AG09309 (cell line): ENCODE data around the gene SNX1.

ENCODE experiments used
- DNase-seq: peaks from one replicate; pipeline ENCODE4 v3.0.0-alpha.2; 2010; ENCODE audit warnings: low read depth
- H3K4me3 ChIP-seq: 2 replicates; pipeline ENCODE4 v1.5.1; 2011; ENCODE audit warnings: mild to moderate bottlenecking, low read depth, low read length, moderate library complexity; ENCODE audit not compliant: control insufficient read depth
- TF ChIP-seq, protein P1 (sequence below): IDR thresholded peaks from 2 replicates; pipeline ENCODE4 v1.5.1; 2011; ENCODE audit warnings: mild to moderate bottlenecking, low read depth, low read length, inconsistent platforms; ENCODE audit not compliant: insufficient read depth, control insufficient read depth; ENCODE audit errors: missing control alignments

The SNX1 gene

GRCh38 chr15:64163659-64164362 is 68.0 kb downstream of the SNX1 start:
- peak overlapping the region; percentile 39 for H3K4me3 ChIP-seq

DNA sequence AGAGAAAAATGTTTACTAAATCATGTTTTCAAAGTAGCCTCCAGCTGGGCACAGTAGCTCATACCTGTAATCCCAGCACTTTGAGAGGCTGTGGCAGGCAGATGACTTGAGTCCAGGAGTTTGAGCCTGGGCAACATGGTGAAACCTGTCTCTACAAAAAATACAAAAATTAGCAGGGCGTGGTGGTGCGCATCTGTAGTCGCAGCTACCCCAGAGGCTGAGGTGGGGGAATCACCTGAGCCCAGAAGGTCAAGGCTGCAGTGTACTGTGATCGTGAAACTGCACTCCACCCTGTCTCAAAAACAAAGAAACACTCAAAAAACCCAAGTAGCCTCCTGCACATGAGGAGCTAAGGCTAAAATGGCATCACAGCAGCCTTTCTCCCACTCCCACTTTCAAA is 68.7 kb downstream of the SNX1 start:
- TF ChIP-seq, protein P1, sequence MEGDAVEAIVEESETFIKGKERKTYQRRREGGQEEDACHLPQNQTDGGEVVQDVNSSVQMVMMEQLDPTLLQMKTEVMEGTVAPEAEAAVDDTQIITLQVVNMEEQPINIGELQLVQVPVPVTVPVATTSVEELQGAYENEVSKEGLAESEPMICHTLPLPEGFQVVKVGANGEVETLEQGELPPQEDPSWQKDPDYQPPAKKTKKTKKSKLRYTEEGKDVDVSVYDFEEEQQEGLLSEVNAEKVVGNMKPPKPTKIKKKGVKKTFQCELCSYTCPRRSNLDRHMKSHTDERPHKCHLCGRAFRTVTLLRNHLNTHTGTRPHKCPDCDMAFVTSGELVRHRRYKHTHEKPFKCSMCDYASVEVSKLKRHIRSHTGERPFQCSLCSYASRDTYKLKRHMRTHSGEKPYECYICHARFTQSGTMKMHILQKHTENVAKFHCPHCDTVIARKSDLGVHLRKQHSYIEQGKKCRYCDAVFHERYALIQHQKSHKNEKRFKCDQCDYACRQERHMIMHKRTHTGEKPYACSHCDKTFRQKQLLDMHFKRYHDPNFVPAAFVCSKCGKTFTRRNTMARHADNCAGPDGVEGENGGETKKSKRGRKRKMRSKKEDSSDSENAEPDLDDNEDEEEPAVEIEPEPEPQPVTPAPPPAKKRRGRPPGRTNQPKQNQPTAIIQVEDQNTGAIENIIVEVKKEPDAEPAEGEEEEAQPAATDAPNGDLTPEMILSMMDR: no peak
- H3K4me3 ChIP-seq: no peak overlapping the region
- DNase-seq: no peak

More at GRCh38 chr15:64163659-64164362, 68.0 kb downstream of the SNX1 start:
- no peak for DNase-seq
- TF ChIP-seq, protein P1: no peak

DNA sequence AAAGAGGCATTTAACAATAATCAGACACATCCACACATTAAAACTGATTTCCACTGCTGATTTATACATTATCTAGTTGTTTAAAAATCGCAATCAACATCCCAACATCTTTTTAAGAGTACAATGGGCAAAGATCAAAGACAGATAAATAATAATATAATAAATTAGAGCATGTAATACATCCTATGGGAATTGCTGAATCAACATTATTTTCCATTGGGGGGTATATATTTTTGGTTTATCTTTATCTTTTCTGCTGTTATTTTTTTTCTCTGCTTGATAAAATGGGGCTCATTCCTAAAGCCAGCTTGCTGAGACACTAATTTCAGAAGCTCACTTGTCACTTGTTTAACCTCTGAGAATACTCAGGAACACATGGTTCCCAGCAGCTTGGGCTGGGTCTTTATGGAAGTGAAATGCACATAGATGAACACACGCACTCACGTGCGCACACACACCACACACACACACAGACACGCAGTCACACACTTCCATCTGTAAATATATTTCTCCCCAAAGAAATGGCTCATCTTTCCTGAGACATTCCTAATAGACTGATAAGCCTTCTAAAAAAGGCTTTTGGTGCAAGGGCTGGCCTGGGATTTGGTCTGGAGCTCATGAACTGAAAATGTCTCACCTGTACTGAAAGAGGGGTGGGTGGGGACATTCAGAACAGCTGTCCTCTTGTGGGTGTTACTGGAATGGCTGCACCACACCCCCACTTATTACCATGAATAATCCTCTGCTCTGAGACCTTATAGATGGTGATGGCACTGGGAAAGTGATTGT is 70.5 kb downstream of the SNX1 start:
- TF ChIP-seq, protein P1: no peak
- H3K4me3 ChIP-seq: no peak overlapping the region
- DNase-seq: no peak

- H3K4me3 ChIP-seq: no peak overlapping the region
- TF ChIP-seq, protein P1: no peak
- DNase-seq: no peak
Measured at GRCh38 chr15:64180235-64180824, 84.5 kb downstream of the SNX1 start.

DNA sequence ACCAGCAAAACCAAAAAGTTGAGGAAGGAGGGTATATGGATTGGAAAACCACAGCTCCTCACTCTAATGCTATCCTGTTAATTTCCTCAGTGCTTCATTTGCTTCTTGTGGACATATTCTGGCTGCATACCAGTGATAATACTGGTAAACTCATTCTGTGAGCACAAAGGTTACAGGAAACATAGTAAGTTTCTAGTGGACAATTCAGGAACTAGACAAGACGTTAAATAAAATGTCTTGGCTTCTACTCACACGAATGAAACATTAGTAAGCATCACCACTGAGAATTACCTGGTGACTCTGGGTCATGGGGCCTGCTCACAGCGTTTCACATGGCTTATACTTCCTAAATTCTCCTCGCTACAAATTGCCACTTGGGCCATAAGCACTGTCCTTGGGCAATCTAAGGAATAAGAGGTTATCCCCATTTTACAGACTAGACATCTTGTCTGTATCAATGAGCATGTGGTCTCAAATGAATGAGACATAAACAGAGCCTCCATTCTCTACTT is 87.1 kb downstream of the SNX1 start:
- no peak for DNase-seq
- H3K4me3 ChIP-seq: no peak overlapping the region
- TF ChIP-seq, protein P1: no peak

DNA sequence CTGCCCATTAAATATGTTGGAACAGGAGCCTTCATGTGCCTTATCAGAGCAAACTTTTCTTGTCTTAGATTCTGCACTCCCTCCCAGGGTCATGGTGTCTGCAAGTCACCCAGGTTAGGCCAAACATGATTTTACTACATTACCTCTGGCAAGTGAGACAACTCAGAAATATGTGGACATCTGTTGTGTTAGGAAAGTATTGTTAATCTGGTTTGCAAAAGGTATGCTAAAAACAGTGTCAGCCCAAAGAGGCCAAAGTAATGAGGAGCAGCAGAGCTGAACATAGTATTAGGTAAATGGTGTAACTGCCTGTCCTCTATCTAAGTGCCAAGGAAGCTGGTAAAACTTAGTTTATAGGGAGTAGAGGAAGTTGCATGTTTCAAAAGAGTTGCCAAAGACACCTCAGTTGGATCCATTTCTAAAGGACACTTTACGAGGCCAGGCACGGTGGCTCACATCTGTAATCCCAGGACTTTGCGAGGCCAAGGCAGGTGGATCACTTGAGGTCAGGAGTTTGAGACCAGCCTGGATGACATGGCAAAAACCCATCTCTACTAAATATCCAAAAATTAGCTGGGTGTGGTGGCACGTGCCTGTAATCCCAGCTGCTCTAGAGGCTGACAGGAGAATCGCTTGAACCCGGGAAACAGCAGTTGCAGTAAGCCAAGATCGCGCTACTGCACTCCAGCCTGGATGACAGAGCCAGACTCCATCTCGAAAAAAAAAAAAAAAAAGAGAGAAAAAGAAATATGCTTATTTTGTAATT is 89.5 kb downstream of the SNX1 start:
- no peak for DNase-seq
- no peak overlapping the region for H3K4me3 ChIP-seq
- TF ChIP-seq, protein P1: no peak
